DMS79 (cell line): ENCODE results near the gene CBARP.
A peak's percentile ranks its signal among the peaks of the same experiment; 100 is the strongest.

Experiments used
- DNase-seq: peaks from one replicate; lab custom pipeline; 2025; lab: John Stamatoyannopoulos, UW

Gene CBARP

DNA sequence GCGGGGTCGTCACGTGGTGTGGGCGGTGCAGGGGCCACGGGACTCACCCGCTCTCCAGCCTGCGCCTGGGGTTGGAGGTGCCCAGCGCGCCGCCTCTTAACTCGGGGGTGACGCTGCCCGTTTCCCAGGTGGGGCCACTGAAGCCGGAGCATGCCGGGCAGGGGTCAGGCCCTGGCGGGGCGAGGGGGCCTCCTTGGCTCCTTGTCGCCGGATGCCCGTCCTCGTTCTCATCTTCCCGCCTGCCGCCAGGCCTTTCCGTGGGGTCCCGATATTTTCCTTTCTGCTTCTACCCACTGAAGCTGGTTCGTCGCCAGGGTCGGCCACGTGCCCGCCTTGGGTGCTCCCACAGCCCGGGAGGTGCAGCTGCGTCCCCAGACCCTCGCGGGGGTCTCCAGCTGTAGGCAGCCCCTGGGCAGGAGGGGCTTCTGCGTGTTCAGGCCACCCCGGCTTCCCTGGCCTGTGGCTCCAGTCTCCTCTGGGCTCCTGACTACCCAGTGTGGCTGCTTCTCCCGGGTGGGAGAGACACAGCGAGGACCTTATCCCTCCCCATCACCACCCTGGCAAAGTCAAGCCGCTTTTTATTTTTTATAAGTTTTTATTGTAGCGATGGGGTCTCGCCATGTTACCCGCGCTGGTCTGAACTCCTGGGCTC, 38.3 kb upstream of the CBARP start:
- DNase-seq, result no peak

DNA sequence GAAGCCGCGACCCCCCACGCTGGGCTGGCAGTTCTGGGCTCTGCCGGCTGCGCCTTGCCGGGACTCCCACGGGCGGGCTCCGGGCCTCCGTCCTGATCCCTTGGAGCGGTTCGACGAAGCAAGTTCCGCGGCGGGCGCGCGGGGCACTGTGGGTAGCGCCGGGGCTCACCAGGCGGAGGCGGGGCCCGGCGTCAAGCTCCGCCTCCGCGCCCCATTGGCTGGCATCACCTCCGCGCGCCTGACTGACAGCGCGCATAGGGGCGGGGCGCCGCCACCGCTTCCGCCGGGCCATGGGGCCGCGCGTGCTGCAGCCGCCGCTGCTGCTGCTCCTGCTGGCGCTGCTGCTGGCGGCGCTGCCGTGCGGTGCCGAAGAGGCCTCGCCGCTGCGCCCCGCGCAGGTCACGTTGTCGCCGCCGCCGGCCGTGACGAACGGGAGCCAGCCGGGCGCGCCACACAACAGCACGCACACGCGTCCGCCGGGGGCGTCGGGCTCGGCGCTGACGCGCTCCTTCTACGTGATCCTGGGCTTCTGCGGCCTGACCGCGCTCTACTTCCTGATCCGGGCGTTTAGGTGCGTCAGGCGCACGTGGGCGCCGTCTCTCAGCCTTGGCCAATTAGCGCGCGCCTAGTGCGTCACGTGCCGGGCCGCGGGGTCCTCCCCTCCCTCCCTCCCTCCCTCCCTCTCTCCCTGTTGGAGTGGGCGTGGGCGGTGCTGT, 37.6 kb upstream of the CBARP start, which contains the start of gene FAM174C:
Gene FAM174C (plus strand): TSS at position 271 of the 716 bp plus-strand sequence. CDS start 20 bp downstream, at position 291.
- DNase-seq, result peak; percentile 95

DNA sequence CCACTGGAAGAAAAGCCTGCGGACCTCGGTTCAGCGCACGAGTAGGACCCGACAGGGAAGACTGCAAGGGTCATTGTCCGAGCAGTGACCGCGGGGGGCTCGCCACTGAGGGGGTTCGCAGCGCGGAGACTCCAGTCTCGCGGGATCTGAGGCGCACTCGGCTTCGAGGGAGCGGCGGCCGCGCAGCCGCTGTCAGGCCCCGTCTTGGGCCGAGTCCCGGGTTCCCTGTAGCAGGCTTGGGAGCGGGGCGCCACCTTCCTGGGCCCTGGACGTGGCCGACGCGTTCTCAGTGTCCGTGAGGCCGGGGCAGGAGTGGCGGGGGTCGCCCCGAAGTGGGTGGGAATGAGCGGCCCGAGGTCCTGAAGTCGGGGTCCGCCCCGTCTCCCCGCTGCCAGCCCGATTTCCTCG, 37.1 kb upstream of the CBARP start:
- DNase-seq, result no peak

DNA sequence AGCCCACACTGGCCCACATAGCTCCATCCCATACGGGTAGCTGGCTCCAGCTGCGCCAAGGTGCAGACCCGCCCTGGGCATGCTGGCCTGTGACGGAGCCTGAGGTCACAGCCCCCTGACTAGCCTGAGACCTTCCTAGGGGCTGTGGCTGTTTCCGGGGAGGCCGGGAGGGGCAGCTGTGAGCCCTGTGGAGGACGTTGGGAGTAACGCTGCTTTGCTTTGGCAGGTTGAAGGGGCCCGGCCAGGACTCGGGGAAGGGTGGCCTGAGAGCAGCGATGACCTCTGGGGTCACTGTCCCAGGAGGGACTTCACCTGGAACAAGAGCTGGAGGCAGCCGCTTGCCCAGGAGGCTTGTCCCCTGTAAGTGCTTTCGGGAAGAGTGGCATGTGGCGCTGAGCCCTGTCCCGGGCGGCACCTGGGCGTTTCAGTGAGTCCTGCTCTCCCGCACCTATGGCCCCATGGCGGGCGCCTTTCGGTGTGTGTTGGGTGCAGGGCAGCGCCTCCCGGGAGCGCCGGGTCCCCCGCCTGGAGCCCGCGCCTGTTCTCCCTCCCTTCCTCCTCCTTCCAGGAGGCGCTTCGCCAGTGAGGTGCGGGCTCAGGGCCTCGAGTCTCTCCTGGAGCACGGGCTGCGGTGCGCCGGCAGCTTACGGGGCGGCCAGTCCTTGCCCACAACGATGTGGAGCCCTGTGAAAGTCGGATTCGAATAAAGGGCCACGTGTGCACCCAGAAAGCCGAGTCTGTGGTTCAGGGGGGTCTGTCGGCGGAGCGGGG, 36.5 kb upstream of the CBARP start:
- DNase-seq, result no peak

DNA sequence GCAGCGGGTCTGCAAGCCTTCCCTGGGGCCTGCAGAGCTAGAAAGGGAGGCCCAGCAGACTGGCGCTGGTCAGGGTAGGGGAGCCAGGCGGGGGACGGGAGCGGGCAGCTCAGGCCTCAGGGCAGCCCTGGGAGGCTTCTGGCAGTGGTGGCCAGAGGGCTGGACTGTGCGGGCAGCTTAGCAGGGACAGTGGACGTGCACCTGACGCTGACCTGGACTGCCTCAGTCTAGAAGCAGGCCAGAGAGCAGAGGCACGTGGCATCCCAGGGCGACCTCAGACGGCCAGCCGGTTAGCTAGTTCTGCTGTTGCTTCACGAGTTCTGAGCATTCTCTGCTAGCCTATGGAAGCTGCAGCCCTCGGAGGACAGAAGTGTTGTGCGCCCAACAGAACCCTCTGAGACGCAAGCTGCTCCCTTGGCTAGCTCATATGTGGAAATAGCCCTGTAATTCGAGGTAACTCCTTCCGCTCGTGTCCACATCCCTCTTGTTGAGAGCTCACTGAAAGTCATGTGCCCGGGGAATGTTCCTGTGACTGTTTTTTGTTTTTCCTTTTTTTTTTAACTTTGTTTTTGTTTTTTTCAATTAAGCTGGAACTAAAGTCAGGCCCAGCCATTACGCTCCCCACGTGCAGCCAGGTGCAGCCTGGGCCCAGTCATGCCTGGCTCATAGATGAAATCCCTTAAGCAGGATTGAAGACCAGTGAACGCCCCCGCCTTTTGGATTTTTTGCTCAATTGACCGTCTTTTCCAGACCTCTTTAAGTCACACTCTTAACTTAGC, 35.6 kb upstream of the CBARP start:
- no peak for DNase-seq

DNA sequence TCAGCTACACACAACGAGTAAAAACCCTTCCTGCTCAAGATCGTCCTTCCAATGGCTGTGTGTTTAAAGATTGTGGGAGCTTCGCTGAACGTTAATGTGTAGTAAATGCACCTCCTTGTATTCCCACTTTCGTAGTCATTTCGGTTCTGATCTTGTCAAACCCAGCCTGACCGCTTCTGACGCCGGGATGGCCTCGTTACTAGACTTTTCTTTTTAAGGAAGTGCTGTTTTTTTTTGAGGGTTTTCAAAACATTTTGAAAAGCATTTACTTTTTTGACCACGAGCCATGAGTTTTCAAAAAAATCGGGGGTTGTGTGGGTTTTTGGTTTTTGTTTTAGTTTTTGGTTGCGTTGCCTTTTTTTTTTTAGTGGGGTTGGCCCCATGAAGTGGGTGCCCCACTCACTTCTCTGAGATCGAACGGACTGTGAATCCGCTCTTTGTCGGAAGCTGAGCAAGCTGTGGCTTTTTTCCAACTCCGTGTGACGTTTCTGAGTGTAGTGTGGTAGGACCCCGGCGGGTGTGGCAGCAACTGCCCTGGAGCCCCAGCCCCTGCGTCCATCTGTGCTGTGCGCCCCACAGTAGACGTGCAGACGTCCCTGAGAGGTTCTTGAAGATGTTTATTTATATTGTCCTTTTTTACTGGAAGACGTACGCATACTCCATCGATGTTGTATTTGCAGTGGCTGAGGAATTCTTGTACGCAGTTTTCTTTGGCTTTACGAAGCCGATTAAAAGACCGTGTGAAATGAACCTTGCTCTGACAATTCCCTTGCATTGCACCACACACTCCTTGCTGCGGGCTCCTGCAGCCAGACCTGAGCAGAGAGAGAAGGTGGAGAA, 34.8 kb upstream of the CBARP start:
- no peak for DNase-seq

DNA sequence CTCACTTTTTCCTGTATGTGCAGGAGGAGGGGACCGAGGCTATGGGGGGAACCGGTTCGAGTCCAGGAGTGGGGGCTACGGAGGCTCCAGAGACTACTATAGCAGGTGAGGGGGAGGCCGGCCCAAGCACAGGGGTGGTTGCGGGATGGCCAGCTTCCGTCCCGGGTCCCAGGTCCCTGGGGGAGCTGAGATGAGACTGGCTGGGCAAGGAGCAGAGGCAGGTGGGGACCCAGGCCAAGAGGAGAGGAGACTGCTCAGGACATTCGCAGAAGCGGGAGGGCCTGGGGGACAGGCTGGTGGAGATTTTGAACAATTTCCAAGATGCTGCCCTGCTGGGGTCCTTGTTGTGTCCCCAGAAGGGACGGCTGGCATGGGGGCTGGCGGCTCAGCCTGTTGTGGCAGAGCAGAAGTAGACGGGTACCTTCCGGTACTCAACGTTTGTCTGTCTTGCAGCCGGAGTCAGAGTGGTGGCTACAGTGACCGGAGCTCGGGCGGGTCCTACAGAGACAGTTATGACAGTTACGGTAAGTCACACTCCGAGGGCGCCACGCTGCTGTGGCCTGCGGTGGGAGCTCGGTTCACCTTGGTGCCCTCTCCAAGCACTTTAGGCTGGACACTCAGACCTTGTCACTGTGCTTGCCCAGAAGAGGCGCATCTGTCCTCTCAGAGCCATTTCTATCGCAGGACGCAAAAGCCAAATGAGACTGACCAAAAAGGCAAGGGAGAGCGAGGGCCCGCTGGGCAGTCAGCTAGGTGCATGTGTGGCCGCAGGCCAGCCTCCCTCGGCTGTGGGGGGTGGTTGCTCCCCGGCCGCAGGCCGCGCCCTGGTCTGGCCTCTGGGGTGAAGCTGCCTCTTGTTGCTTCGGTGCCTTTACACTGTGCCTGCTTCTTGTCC, 34.0 kb upstream of the CBARP start:
- DNase-seq, result no peak

DNA sequence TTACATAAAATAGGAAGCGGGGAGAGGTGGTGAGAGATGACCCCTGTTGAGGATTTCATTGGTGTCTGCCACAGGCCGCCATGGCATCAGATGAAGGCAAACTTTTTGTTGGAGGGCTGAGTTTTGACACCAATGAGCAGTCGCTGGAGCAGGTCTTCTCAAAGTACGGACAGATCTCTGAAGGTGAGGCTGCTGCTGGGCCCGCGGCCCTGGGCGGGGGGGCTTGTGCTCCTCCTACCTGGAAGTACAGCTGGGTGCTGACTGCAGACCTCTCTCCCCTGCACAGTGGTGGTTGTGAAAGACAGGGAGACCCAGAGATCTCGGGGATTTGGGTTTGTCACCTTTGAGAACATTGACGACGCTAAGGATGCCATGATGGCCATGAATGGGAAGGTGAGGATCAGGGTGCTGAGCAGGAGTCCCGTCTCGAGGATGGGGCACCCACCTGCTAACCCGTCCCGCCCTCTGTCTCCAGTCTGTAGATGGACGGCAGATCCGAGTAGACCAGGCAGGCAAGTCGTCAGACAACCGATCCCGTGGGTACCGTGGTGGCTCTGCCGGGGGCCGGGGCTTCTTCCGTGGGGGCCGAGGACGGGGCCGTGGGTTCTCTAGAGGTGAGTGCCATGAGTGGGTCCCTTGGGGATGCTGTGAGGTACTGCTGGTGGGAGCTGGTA, 33.2 kb upstream of the CBARP start:
- no peak for DNase-seq

DNA sequence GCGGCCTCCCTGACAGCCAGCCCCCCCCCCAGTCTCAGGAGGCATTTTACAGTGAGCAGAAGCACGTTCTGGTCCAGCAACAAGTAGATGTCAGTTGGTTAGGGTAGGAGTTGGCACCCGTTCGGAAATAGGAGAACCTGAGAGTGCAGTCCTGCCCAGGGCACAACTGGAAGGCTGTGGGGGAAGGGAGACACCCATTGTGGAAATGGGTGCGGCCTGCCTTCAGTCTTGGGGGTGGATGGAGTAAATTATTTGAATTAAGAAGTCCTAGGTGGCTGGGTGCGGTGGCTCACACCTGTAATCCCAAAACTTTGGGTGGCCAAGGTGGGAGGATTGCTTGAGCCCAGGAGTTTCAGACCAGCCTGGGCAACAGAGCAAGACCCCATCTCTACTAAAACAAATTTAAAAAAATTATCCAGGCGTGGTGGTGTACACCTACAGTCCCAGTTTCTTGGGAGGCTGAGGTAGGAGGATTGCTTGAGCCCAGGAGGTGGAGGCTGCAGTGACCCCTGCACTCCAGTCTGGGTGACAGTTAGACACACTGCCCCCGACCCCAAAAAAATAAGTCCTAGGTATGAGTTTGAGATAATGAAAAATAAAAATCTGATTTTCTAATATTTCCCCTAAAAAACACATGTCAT, 32.5 kb upstream of the CBARP start:
- DNase-seq, result no peak

DNA sequence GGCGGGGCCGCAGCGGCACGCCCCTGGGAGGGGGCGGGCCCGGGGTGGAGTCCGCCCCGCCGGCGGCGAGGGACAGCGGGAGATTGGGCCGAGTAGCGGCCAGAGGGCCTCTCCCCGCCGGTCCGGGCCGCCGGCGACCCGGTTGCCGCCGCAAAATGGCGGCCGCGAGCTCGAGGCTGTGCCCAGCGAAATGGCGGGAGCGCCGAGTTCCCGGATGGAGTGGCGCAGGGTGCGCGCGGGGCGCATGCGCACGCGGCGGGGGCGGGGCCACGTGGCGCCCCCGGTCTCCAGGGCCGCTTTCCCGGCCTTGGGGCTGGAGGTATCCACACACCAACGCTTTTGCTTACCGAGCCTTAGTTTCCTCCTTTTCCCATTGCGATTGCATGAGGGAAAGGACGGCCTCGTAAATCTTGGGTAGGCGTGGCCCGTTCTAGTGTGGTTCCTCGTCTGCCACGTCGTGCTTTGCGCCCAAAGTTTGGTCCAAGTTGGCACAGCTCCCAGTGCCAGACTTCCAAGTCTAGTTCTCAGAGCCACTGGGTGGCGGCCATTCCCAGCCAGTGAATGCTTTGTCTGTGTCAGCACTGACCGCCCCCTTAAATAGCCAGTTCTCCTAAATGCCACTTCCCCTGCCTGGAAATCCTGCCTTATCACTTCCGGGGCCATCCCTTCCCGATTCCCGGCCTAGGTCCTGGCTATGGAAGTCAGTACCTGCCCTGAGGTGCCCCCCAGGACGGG, 31.8 kb upstream of the CBARP start:
- peak; percentile 67 for DNase-seq

DNA sequence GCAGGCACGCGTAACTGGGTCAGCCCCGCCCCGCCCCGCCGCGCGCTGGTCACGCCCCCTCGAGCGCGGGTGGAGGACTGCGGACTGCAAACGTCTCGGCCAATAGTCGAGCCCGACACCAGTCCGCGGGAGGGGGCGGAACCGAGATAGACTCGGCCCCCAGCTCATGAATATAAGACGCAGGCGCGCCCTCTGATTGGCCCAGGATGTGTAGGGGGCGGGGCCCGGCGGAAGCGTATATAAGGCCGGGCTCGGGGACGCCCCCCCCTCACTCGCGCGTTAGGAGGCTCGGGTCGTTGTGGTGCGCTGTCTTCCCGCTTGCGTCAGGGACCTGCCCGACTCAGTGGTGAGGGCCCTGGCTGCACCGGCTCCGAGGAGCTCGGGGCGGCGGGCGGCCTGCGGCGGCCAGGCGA, 31.3 kb upstream of the CBARP start, which contains the start of gene CIRBP:
Gene CIRBP (plus strand): TSS at position 268 of the 413 bp plus-strand sequence. CDS start 1,602 bp downstream, outside the sequence.
- peak; percentile 92 for DNase-seq

DNA sequence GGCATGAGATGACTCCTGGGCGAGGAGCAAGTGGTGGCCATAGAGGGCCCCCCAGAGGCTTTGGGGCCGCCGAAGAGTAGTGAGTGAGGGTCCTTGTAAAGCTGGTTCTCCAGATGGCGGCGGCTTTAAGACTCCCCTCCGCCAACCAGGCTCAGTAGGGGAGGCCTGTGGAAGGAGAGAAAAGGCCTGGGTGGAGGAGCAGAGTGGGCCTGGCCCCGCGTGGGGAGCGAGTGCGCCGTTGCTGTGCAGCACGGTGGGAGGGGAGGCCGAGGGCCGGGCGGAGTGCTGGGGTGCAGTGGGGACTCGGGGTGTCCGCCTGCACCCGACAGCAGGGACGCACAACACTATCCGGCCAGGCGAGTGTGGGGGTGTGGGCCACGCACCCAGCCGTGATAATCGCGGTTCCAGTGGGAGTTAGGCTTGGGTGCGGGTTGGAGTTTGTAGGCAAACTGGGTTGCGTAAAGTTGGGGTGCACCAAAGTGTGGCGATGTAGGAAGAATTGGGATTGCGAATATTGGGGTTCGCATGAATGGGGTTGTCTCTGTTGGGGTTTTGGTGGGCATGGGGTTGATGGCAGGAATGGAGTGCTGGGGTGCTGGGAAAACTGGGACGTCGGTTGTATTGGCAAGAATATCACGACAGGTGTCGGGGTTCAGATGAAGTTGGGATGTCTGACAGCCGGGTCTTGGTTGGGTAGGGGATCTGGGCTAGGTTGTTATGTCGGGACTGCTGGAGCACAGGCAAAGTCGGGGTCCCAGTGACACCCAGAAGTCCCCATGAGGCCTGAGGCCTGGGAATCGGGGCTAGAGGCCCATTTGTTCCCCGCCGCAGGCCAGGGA, 30.6 kb upstream of the CBARP start:
- DNase-seq, result no peak

DNA sequence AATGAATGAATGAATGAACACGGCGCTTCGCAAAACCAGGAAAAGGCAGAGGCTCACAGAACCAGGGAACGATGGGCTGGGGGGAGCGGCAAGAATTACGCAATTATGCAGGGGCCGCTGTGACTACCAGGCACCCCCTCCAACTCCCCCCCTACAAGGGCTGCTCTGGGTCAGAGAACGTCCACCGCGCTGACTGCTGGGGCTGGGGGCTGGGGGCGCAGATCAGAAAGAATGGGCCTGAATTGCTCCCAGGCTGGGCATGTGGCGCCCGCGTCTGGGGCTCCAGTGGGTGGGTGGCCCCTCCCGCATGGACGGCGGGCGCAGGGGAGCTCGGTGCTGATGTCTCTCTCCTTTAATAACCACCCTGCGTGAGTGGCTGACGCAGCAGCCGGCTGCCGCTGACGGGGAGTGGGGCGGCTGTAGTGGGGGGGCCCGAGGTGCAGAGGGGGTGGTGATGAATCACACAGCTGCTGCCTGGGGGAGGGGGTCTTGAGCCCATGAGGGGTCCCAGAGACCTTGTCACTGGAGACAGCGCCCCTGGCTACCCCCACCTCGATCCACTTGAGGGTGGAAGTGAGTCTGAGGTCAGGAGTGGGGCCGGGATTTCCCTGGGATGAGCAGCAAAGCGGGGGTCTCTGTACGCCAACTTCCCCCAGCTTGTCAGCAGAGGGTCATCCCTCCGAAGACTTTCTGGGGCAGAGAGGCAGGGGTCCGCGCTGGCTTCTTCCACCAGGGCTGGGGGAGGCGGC, 29.8 kb upstream of the CBARP start:
- DNase-seq, result no peak

DNA sequence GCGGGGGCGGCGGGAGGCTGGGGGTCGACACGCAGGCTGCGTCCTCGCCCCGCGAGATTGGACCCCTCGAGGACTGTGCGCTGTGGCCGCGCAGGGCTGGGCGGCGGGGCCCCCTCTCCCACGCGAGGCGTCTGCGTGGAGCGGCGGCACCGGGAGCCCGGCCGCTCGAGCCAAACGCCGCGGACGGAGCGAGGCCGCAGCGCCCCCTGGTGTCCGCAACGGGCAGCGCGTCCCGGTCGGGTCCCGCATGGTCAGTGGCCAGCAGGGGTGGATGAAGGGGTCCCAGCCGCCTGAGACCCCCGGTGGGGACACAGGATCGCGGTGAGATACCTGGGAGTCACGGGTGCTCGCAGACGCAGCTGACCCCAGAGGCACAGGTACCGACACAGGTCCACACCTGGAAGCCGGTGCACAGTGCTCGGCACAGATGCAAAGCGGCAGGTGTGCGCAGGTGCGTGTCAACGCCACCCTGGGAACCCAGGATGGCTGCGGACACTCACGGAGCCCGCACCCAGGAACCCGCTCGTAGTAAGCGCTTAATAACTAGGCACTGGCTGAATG, 29.2 kb upstream of the CBARP start:
- DNase-seq, result no peak

DNA sequence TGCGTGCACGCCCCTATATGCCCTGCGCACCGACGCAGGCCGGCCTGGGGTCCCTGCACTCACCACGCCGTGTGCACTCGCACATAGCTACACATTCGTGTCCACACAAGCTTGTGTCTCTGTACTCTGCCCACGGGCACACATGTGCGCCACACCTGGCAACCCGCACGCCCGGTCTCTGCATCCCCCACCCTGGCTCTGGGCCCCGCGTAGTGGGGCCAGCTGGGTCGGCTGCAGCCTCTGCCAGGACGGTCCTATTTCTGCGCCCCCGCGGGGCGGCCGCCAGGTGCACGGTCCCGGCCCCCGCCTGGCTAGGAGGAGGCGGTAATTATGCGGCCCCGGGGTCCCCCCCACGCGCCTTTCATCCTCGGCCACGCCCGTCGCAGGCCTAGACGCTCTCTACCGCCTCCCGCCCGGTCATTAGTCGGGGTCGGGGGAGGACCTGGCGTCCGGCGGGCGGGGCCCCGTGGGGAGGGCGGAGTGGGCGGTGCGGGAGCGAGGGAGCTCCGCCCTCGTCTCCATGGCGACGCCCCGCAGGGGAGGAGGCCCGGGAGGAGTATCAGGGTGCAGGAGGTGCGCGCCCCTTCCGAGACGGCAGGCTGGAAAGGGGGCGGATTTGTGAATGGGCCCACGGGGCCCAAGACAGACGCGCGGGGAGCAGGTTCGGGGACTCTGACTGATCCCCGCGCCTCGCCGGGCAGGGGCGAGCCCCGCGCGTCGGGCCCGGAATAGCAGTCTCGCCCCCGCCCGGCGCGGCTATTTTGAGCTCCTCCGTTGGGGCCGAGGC, 28.5 kb upstream of the CBARP start:
- peak; percentile 38 for DNase-seq
